Pancreas (tissue), 10 donors: Measurements from ENCODE around the gene DEFB124. TPM values are rescaled to one million over a fixed set of nuclear protein-coding genes. Genes with fewer than 3 reads are reported as not detected.

Source experiments
- ATAC-seq, 4 donors: fragments of 200-7000 bp; cut with Tn5 transposase; one replicate each; pipeline versions ENCODE4 v1.8.0 to v1.9.1; 2020; ENCODE audit warnings: mild to moderate bottlenecking in 4 of 4, moderate library complexity in 4 of 4
- DNase-seq, 6 donors: peaks; one replicate each; pipeline ENCODE4 v3.0.0-alpha.2; 2020
- FAIRE-seq: peaks from 2 replicates; lab custom pipeline; 2012; peaks lifted over from hg19 to GRCh38; lab: Jason Lieb, UNC
- H3K27ac ChIP-seq, 4 donors: fragments of 200-600 bp; sonication (generic); 1 replicate in 3 of 4; 2 replicates in 1 of 4; pipeline versions ENCODE4 v1.5.0 to v1.8.0; 2020
- H3K27me3 ChIP-seq, 4 donors: fragments of 200-600 bp; one replicate each; pipeline ENCODE4 v1.8.0; 2021
- H3K36me3 ChIP-seq, 3 donors: fragments of 200-600 bp; sonication (generic) in 1 of 3; one replicate each; pipeline versions ENCODE4 v1.5.0 to v1.8.0; 2020 to 2021
- H3K4me1 ChIP-seq, 3 donors: fragments of 200-600 bp; one replicate each; pipeline ENCODE4 v1.8.0; 2021
- H3K4me3 ChIP-seq, 4 donors: fragments of 200-600 bp; sonication (generic) in 2 of 4; one replicate each; pipeline versions ENCODE4 v1.5.0 to v1.8.0; 2020 to 2021
- H3K9me3 ChIP-seq, 4 donors: fragments of 200-600 bp; one replicate each; pipeline ENCODE4 v1.8.0; 2021
- CTCF ChIP-seq, 4 donors: fragments of 200-600 bp; sonication (generic) in 3 of 4; IDR thresholded peaks; one replicate each; pipeline versions ENCODE4 v1.5.0 to v1.8.0; 2021; ENCODE audit warnings: antibody characterized with exemption in 4 of 4
- WGBS, 2 donors: extraction: QIAGEN DNeasy Blood & Tissue Kit; methylation state at CpG; one replicate each; pipeline ENCODE4 v1.1.7; 2013; 5-methylcytosine and 5-hydroxymethylcytosine counted together
- intact Hi-C, 3 donors: fragments of 100-400 bp; cut with DNase I; formaldehyde crosslinking; loops; one replicate each; pipeline versions ENCODE4 v1.11.1 to v1.14.2; 2022
- polyA plus RNA-seq, 2 donors: library from polyadenylated mRNA; stranded (reverse); fragments of 200-250 nt; gene quantifications; one replicate each; pipeline ENCODE4 v1.2.3, GENCODE V29; 2013
- total RNA-seq, 6 donors: library from RNA; stranded (reverse); fragmentation: NEBNext Ultra II Directional in 4 of 6; extraction: Animal tissue kit (Norgen Biotek cat#: 25700) in 4 of 6; gene quantifications; one replicate each; pipeline versions ENCODE4 v1.2.1 to v1.2.4, GENCODE V29; 2021 to 2023
- donor health status: healthy with polysubstance abuse.
- donor health status: DM: no; HTN: no; CAD: no; lungs with moderate emphysema.
- donor health status: DM: no; HTN: no; CAD: no.
- donor health status: control.
- donor health status: control.
- donor health status: Bipolar disorder and iron deficiency.
- donor health status: DM: yes; HTN: yes; CAD: no.
- donor health status: DM: no; HTN: no; CAD: no.
- donor health status: DM: no; HTN: no; CAD: no.
- donor health status: DM: yes; HTN: yes; CAD: no.

DEFB124 gene
- total and polyA plus RNA-seq, 8 donors = 0.32 TPM; not detected in 7

GRCh38 chr20:31476643-31477215, 1.8 kb upstream of the DEFB124 start:
- no peaks in the 10 kb centered on the region for H3K9me3 ChIP-seq
- no peak for ATAC-seq
- peaks cover 0 to 12% (median 0%) of the 10 kb centered on the region in 4 donors for H3K27me3 ChIP-seq
- intact Hi-C loops = no loop called here
- no peak for TF ChIP-seq CTCF (IDR thresholded peaks at IDR 0.05)
- no peaks in the 10 kb centered on the region for H3K36me3 ChIP-seq
- no peak overlapping the region for H3K27ac ChIP-seq
- H3K4me1 ChIP-seq = no peaks in the 10 kb centered on the region
- no peak for DNase-seq
- WGBS, 2 donors = 68 to 74% methylated on average over 6 of the region's 6 CpGs
- H3K4me3 ChIP-seq = no peak overlapping the region
- no peak for FAIRE-seq

- Histone ChIP-seq H3K27me3 (peaks cover 0 to 12% (median 0%) of the 10 kb centered on the region in 4 donors), H3K36me3 (no peaks in the 10 kb centered on the region), H3K4me3 (no peak overlapping the region), H3K4me1 (no peaks in the 10 kb centered on the region), H3K27ac (no peak overlapping the region), H3K9me3 (no peaks in the 10 kb centered on the region)
- 48 to 70% methylated on average over 6 of the region's 6 CpGs for WGBS, 2 donors
- intact Hi-C loops = no loop called here
- no peak for FAIRE-seq
- no peak for ATAC-seq
- no peak for DNase-seq
- no peak for TF ChIP-seq CTCF (IDR thresholded peaks at IDR 0.05)
These were observed 1.3 kb upstream of the DEFB124 start for GRCh38 chr20:31476294-31476585.

- DNase-seq (peak in 1 of 6 donors; percentile 67), FAIRE-seq (no peak), ATAC-seq (peak in 2 of 4 donors; percentile 16 to 20)
- WGBS, 2 donors = 3 to 5% methylated on average over 29 of the region's 29 CpGs
- H3K4me3 ChIP-seq = peak overlapping the region in 2 of 4 donors; percentile 24 to 37
- H3K9me3 ChIP-seq = no peaks in the 10 kb centered on the region
- intact Hi-C loops = no loop called here
- no peaks in the 10 kb centered on the region for H3K36me3 ChIP-seq
- H3K4me1 ChIP-seq = no peaks in the 10 kb centered on the region
- H3K27ac ChIP-seq = no peak overlapping the region
- TF ChIP-seq CTCF (IDR thresholded peaks at IDR 0.05) = no peak
- peaks cover 0 to 12% (median 0%) of the 10 kb centered on the region in 4 donors for H3K27me3 ChIP-seq
These were observed 756 bp upstream of the DEFB124 start for GRCh38 chr20:31475472-31476293.

GRCh38 chr20:31474097-31474436, 860 bp downstream of the DEFB124 start:
- ATAC-seq = no peak
- intact Hi-C loops = no loop called here
- FAIRE-seq = no peak

More at GRCh38 chr20:31474097-31474436, 860 bp downstream of the DEFB124 start:
- Histone ChIP-seq H3K4me1 (no peaks in the 10 kb centered on the region), H3K27me3 (peaks cover 0 to 12% (median 0%) of the 10 kb centered on the region in 4 donors), H3K9me3 (no peaks in the 10 kb centered on the region), H3K27ac (no peak overlapping the region), H3K4me3 (no peak overlapping the region), H3K36me3 (no peaks in the 10 kb centered on the region)
- TF ChIP-seq CTCF (IDR thresholded peaks at IDR 0.05) = no peak
- 57 to 64% methylated on average over 2 of the region's 2 CpGs for WGBS, 2 donors
- DNase-seq = no peak
